Measurements from ENCODE around the gene LRRFIP2.

- TF ChIP-seq, protein P1, sequence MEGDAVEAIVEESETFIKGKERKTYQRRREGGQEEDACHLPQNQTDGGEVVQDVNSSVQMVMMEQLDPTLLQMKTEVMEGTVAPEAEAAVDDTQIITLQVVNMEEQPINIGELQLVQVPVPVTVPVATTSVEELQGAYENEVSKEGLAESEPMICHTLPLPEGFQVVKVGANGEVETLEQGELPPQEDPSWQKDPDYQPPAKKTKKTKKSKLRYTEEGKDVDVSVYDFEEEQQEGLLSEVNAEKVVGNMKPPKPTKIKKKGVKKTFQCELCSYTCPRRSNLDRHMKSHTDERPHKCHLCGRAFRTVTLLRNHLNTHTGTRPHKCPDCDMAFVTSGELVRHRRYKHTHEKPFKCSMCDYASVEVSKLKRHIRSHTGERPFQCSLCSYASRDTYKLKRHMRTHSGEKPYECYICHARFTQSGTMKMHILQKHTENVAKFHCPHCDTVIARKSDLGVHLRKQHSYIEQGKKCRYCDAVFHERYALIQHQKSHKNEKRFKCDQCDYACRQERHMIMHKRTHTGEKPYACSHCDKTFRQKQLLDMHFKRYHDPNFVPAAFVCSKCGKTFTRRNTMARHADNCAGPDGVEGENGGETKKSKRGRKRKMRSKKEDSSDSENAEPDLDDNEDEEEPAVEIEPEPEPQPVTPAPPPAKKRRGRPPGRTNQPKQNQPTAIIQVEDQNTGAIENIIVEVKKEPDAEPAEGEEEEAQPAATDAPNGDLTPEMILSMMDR (IDR thresholded peaks at IDR 0.05): no peak
- no peak for TF ChIP-seq EZH2 (IDR thresholded peaks at IDR 0.05)
- TF ChIP-seq EZH2phosphoT487 (IDR thresholded peaks at IDR 0.05): no peak
These were observed 132.7 kb downstream of the LRRFIP2 start for GRCh38 chr3:37041546-37042195.
